GM23338 (cell line): ENCODE measurements around the gene IQSEC2. TPM values are rescaled to one million over a fixed set of nuclear protein-coding genes. Genes with fewer than 3 reads are reported as not detected.
A peak's percentile ranks its signal among the peaks of the same experiment; 100 is the strongest.

ENCODE experiments used
- ATAC-seq: fragments of 200-7000 bp; cut with Tn5 transposase; 3 replicates; pipeline ENCODE4 v1.9.1; 2020
- DNase-seq: peaks from one replicate; pipeline ENCODE4 v3.0.0-alpha.2; 2015; ENCODE audit warnings: low spot score
- H2AFZ ChIP-seq: fragments of 200-600 bp; sonication (generic); 2 replicates; pipeline ENCODE4 v1.8.0; 2016; ENCODE audit warnings: antibody characterized with exemption, mild to moderate bottlenecking, moderate library complexity
- H3F3A ChIP-seq: fragments of 200-600 bp; sonication (generic); replicated peaks from 2 replicates; pipeline ENCODE4 v1.8.0; 2017; ENCODE audit warnings: antibody characterized with exemption, mixed run types, low read depth
- H3K27ac ChIP-seq: fragments of 200-600 bp; sonication (generic); 2 replicates; pipeline ENCODE4 v1.6.1; 2016; ENCODE audit warnings: low read depth
- H3K27me3 ChIP-seq: fragments of 200-600 bp; sonication (generic); 2 replicates; pipeline ENCODE4 v1.8.0; 2016; ENCODE audit warnings: mild to moderate bottlenecking, mixed run types, moderate library complexity; ENCODE audit not compliant: insufficient read depth
- H3K36me3 ChIP-seq: fragments of 200-600 bp; sonication (generic); 2 replicates; pipeline ENCODE4 v1.8.0; 2016; ENCODE audit warnings: mild to moderate bottlenecking; ENCODE audit not compliant: insufficient read depth
- H3K4me1 ChIP-seq: fragments of 200-600 bp; sonication (generic); 2 replicates; pipeline ENCODE4 v1.8.0; 2016; ENCODE audit warnings: mild to moderate bottlenecking, moderate library complexity; ENCODE audit not compliant: insufficient read depth
- H3K4me2 ChIP-seq: fragments of 200-600 bp; sonication (generic); 2 replicates; pipeline ENCODE4 v1.7.1; 2017; ENCODE audit warnings: mixed run types
- H3K4me3 ChIP-seq: fragments of 200-600 bp; sonication (generic); 2 replicates; pipeline ENCODE4 v1.6.1; 2016; ENCODE audit warnings: mixed run types
- H3K79me2 ChIP-seq: fragments of 200-600 bp; sonication (generic); replicated peaks from 2 replicates; pipeline ENCODE4 v1.8.0; 2017; ENCODE audit warnings: mild to moderate bottlenecking; ENCODE audit not compliant: insufficient read depth
- H3K9me2 ChIP-seq: fragments of 200-600 bp; sonication (generic); 2 replicates; pipeline ENCODE4 v1.8.0; 2017; ENCODE audit not compliant: insufficient read depth
- H4K20me1 ChIP-seq: fragments of 200-600 bp; sonication (generic); replicated peaks from 2 replicates; pipeline ENCODE4 v1.8.0; 2017; ENCODE audit warnings: mild to moderate bottlenecking; ENCODE audit not compliant: insufficient read depth
- H3K27ac Mint-ChIP-seq: 2 replicates; pipeline ENCODE4 v1.8.0; 2020; ENCODE audit warnings: inconsistent platforms, mild to moderate bottlenecking, moderate library complexity, mixed read lengths
- H3K27me3 Mint-ChIP-seq: 3 replicates; pipeline ENCODE4 v1.8.0; 2022; ENCODE audit warnings: low read depth, mild to moderate bottlenecking, moderate library complexity, mixed read lengths, inconsistent platforms; ENCODE audit not compliant: insufficient read depth, poor library complexity
- H3K36me3 Mint-ChIP-seq: 3 replicates; pipeline ENCODE4 v1.8.0; 2021; ENCODE audit warnings: low read depth, mild to moderate bottlenecking, inconsistent platforms, moderate library complexity, mixed read lengths
- H3K4me1 Mint-ChIP-seq: 3 replicates; pipeline ENCODE4 v1.8.0; 2020; ENCODE audit warnings: mild to moderate bottlenecking, inconsistent platforms, mixed read lengths
- H3K4me3 Mint-ChIP-seq: 3 replicates; pipeline ENCODE4 v1.8.0; 2021; ENCODE audit warnings: moderate library complexity, mild to moderate bottlenecking, inconsistent platforms, mixed read lengths
- H3K9me3 Mint-ChIP-seq: 3 replicates; pipeline ENCODE4 v1.8.0; 2020; ENCODE audit warnings: moderate library complexity, mild to moderate bottlenecking, inconsistent platforms, mixed read lengths
- CREB1 ChIP-seq: fragments of 250-450 bp; sonication (Bioruptor Pico); IDR thresholded peaks from 2 replicates; pipeline ENCODE4 v1.5.0; 2020; ENCODE audit warnings: low read depth, mild to moderate bottlenecking, moderate library complexity
- EZH2 ChIP-seq: fragments of 200-600 bp; sonication (generic); IDR thresholded peaks from one replicate; pipeline ENCODE4 v1.8.0; 2017; ENCODE audit warnings: antibody characterized with exemption, mild to moderate bottlenecking, low read depth; ENCODE audit not compliant: unreplicated experiment
- EZH2phosphoT487 ChIP-seq: fragments of 200-600 bp; sonication (generic); IDR thresholded peaks from one replicate; pipeline ENCODE4 v1.8.1; 2018; ENCODE audit warnings: antibody characterized with exemption; ENCODE audit not compliant: unreplicated experiment
- JUNB ChIP-seq: IDR thresholded peaks from one replicate; pipeline ENCODE4 v1.6.1; 2016; ENCODE audit warnings: antibody characterized with exemption; ENCODE audit not compliant: unreplicated experiment
- NANOG ChIP-seq: IDR thresholded peaks from 2 replicates; pipeline ENCODE4 v1.6.1; 2016; ENCODE audit warnings: antibody characterized with exemption, borderline replicate concordance
- ZNF114 ChIP-seq: fragments of 250-450 bp; sonication (Bioruptor Pico); IDR thresholded peaks from 2 replicates; pipeline ENCODE4 v1.5.0; 2020; ENCODE audit warnings: mild to moderate bottlenecking, moderate library complexity
- ZNF331 ChIP-seq: fragments of 250-450 bp; sonication (Bioruptor Pico); IDR thresholded peaks from 2 replicates; pipeline ENCODE4 v1.5.0; 2020; ENCODE audit warnings: low read depth, mild to moderate bottlenecking, moderate library complexity
- polyA plus RNA-seq: library from polyadenylated mRNA; unstranded; fragments of >200 nt; fragmentation: Nextera tagmentation; extraction: Ambion mirVana; gene quantifications from 2 replicates; pipeline ENCODE4 v1.2.1, GENCODE V29; 2016
- total RNA-seq: library from RNA; depleted of rRNA; stranded (reverse); fragments of >200 nt; shearing (Covaris generic); gene quantifications from 2 replicates; pipeline ENCODE4 v1.2.3, GENCODE V29; 2014
- TF ChIP-seq, protein P1 (sequence below): fragments of 250-450 bp; sonication (Bioruptor Pico); IDR thresholded peaks from 2 replicates; pipeline ENCODE4 v1.5.0; 2020; ENCODE audit warnings: mild to moderate bottlenecking, moderate library complexity

Gene IQSEC2
- total and polyA plus RNA-seq, 2 experiments from 2014 or later, result 12.3 to 92.2 TPM

DNA sequence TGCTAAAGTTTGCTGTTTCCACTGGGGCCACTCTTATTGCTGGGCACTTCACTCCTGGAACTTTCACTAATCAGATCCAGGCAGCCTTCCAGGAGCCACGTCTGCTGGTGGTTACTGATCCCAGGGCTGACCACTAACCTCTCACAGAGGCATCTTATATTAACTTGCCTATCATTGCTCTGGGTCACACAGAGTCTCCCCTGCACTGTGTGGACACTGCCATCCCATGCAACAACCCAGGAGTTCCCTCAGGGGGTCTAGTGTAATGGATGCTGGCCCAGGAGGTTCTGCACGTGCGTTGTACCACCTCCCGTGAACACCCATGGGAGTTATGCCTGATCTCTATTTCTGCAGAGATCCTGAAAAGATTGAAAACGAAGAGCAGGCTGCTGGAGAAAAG lies 41.8 kb upstream of the IQSEC2 start:
- Histone ChIP-seq H3K4me1 (peaks cover 30% of the 10 kb centered on the region), H3K27ac (0 out of 2 replicates have a peak overlapping the region, but pooled peaks have one; percentile 19), H3K9me2 (no peaks in the 10 kb centered on the region), H3K4me3 (peak overlapping the region; percentile 54; the same call in 1 of the 2 replicates), H2AFZ (no peak overlapping the region), H4K20me1 (no peaks in the 10 kb centered on the region), H3F3A (no peaks in the 10 kb centered on the region), H3K36me3 (no peaks in the 10 kb centered on the region), H3K27me3 (no peaks in the 10 kb centered on the region), H3K4me2 (peak overlapping the region; percentile 75), H3K79me2 (peaks cover 27% of the 10 kb centered on the region)
- TF ChIP-seq JUNB (no peak), EZH2 (no peak), NANOG (no peak), CREB1 (CRISPR knock-in tag) (no peak), EZH2phosphoT487 (no peak), ZNF114 (CRISPR knock-in tag) (no peak), ZNF331 (no peak)
- TF ChIP-seq, protein P1, sequence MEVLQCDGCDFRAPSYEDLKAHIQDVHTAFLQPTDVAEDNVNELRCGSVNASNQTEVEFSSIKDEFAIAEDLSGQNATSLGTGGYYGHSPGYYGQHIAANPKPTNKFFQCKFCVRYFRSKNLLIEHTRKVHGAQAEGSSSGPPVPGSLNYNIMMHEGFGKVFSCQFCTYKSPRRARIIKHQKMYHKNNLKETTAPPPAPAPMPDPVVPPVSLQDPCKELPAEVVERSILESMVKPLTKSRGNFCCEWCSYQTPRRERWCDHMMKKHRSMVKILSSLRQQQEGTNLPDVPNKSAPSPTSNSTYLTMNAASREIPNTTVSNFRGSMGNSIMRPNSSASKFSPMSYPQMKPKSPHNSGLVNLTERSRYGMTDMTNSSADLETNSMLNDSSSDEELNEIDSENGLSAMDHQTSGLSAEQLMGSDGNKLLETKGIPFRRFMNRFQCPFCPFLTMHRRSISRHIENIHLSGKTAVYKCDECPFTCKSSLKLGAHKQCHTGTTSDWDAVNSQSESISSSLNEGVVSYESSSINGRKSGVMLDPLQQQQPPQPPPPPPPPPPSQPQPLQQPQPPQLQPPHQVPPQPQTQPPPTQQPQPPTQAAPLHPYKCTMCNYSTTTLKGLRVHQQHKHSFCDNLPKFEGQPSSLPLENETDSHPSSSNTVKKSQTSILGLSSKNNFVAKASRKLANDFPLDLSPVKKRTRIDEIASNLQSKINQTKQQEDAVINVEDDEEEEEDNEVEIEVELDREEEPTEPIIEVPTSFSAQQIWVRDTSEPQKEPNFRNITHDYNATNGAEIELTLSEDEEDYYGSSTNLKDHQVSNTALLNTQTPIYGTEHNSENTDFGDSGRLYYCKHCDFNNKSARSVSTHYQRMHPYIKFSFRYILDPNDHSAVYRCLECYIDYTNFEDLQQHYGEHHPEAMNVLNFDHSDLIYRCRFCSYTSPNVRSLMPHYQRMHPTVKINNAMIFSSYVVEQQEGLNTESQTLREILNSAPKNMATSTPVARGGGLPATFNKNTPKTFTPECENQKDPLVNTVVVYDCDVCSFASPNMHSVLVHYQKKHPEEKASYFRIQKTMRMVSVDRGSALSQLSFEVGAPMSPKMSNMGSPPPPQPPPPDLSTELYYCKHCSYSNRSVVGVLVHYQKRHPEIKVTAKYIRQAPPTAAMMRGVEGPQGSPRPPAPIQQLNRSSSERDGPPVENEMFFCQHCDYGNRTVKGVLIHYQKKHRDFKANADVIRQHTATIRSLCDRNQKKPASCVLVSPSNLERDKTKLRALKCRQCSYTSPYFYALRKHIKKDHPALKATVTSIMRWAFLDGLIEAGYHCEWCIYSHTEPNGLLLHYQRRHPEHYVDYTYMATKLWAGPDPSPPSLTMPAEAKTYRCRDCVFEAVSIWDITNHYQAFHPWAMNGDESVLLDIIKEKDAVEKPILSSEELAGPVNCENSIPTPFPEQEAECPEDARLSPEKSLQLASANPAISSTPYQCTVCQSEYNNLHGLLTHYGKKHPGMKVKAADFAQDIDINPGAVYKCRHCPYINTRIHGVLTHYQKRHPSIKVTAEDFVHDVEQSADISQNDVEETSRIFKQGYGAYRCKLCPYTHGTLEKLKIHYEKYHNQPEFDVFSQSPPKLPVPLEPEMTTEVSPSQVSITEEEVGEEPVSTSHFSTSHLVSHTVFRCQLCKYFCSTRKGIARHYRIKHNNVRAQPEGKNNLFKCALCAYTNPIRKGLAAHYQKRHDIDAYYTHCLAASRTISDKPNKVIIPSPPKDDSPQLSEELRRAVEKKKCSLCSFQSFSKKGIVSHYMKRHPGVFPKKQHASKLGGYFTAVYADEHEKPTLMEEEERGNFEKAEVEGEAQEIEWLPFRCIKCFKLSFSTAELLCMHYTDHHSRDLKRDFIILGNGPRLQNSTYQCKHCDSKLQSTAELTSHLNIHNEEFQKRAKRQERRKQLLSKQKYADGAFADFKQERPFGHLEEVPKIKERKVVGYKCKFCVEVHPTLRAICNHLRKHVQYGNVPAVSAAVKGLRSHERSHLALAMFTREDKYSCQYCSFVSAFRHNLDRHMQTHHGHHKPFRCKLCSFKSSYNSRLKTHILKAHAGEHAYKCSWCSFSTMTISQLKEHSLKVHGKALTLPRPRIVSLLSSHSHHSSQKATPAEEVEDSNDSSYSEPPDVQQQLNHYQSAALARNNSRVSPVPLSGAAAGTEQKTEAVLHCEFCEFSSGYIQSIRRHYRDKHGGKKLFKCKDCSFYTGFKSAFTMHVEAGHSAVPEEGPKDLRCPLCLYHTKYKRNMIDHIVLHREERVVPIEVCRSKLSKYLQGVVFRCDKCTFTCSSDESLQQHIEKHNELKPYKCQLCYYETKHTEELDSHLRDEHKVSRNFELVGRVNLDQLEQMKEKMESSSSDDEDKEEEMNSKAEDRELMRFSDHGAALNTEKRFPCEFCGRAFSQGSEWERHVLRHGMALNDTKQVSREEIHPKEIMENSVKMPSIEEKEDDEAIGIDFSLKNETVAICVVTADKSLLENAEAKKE (CRISPR knock-in tag), result no peak
- ATAC-seq (no peak), DNase-seq (no peak)
- Mint-ChIP-seq H3K36me3 (no peaks in the 10 kb centered on the region; the same call in 2 of the 3 replicates), H3K4me3 (no peak overlapping the region), H3K9me3 (no peaks in the 10 kb centered on the region; the same call in 1 of the 3 replicates), H3K27ac (no peak overlapping the region), H3K27me3 (peaks cover 27% of the 10 kb centered on the region), H3K4me1 (peaks cover 54% of the 10 kb centered on the region)
